HepG2 (cell line): ENCODE data around the gene BCL2L1. TPM values are rescaled to one million over a fixed set of nuclear protein-coding genes. Genes with fewer than 3 reads are reported as not detected.
A peak's percentile ranks its signal among the peaks of the same experiment; 100 is the strongest.

Source experiments
- ADNP ChIP-seq: sonication (generic); formaldehyde crosslinking; IDR thresholded peaks from 2 replicates; pipeline ENCODE4 v1.4.0; 2020; ENCODE audit warnings: missing genetic modification reagents
- AKAP8 ChIP-seq: sonication (generic); formaldehyde crosslinking; IDR thresholded peaks from 2 replicates; pipeline ENCODE4 v1.5.1; 2020; ENCODE audit warnings: mild to moderate bottlenecking, missing genetic modification reagents
- ATF3 ChIP-seq: sonication (generic); formaldehyde crosslinking; IDR thresholded peaks from 2 replicates; pipeline ENCODE4 v1.4.0; 2020; ENCODE audit warnings: missing genetic modification reagents
- CREB3 ChIP-seq: sonication (generic); formaldehyde crosslinking; IDR thresholded peaks from 2 replicates; pipeline ENCODE4 v1.5.0; 2020; ENCODE audit warnings: missing genetic modification reagents
- EP300 ChIP-seq, 3 experiments: sonication (generic) in 1 of 3; formaldehyde crosslinking in 1 of 3; IDR thresholded peaks; 2 replicates each; pipeline versions ENCODE4 v1.5.1 to v1.6.1; 2011 to 2020; ENCODE audit warnings: low read depth in 2 of 3, low read length in 2 of 3, borderline replicate concordance in 1 of 3, improper control_type of control experiment in 1 of 3, mild to moderate bottlenecking in 1 of 3, missing genetic modification reagents in 1 of 3, moderate library complexity in 1 of 3
- FOXK1 ChIP-seq: sonication (generic); formaldehyde crosslinking; IDR thresholded peaks from 2 replicates; pipeline ENCODE4 v1.4.0; 2020; ENCODE audit warnings: low read depth, missing genetic modification reagents, borderline replicate concordance
- JUND ChIP-seq: sonication (generic); formaldehyde crosslinking; IDR thresholded peaks from 2 replicates; pipeline ENCODE4 v1.8.0; 2022; ENCODE audit warnings: mild to moderate bottlenecking, missing genetic modification reagents
- NONO ChIP-seq, 2 experiments: fragments of 450-650 bp in 1 of 2; sonication (generic) in 1 of 2; formaldehyde crosslinking in 1 of 2; IDR thresholded peaks in 1 of 2; conservative IDR thresholded peaks in 1 of 2; 2 replicates each; pipeline versions ENCODE4 v1.6.1 to v1.8.0; 2017 to 2022; ENCODE audit warnings: mild to moderate bottlenecking in 1 of 2, missing genetic modification reagents in 1 of 2, moderate library complexity in 1 of 2
- NR2F1 ChIP-seq, 2 experiments: fragments of 450-650 bp in 1 of 2; formaldehyde crosslinking in 1 of 2; IDR thresholded peaks; 2 replicates each; pipeline versions ENCODE4 v1.5.0 to v1.6.1; 2016 to 2020; ENCODE audit warnings: mild to moderate bottlenecking in 1 of 2, missing compliant biosample characterization in 1 of 2, missing genetic modification reagents in 1 of 2, moderate library complexity in 1 of 2
- POGZ ChIP-seq: sonication (generic); formaldehyde crosslinking; IDR thresholded peaks from 2 replicates; pipeline ENCODE4 v1.4.0; 2020; ENCODE audit warnings: mild to moderate bottlenecking, missing genetic modification reagents
- POLR2AphosphoS2 ChIP-seq: IDR thresholded peaks from 2 replicates; pipeline ENCODE4 v1.6.1; 2011; ENCODE audit warnings: low read depth, low read length, improper control_type of control experiment
- ZNF136 ChIP-seq: sonication (generic); formaldehyde crosslinking; IDR thresholded peaks from 2 replicates; pipeline ENCODE4 v1.8.1; 2022; ENCODE audit warnings: low read depth, mild to moderate bottlenecking, moderate library complexity, missing genetic modification reagents
- ZNF234 ChIP-seq: sonication (generic); formaldehyde crosslinking; conservative IDR thresholded peaks from 2 replicates; pipeline ENCODE4 v1.5.1; 2020; ENCODE audit warnings: mild to moderate bottlenecking, missing genetic modification reagents
- ZNF235 ChIP-seq: sonication (generic); formaldehyde crosslinking; IDR thresholded peaks from 2 replicates; pipeline ENCODE4 v1.8.1; 2023; ENCODE audit warnings: mild to moderate bottlenecking, missing genetic modification reagents, borderline replicate concordance
- ZNF333 ChIP-seq: sonication (generic); formaldehyde crosslinking; IDR thresholded peaks from 2 replicates; pipeline ENCODE4 v1.4.0; 2020; ENCODE audit warnings: mild to moderate bottlenecking, missing genetic modification reagents, borderline replicate concordance
- ZNF546 ChIP-seq: sonication (generic); formaldehyde crosslinking; conservative IDR thresholded peaks from 2 replicates; pipeline ENCODE4 v1.8.1; 2023; ENCODE audit warnings: mild to moderate bottlenecking, missing genetic modification reagents
- ZNF768 ChIP-seq: sonication (generic); formaldehyde crosslinking; IDR thresholded peaks from 2 replicates; pipeline ENCODE4 v1.4.0; 2020; ENCODE audit warnings: missing genetic modification reagents
- polyA plus RNA-seq, 8 experiments: library from polyadenylated mRNA; depleted of rRNA in 3 of 8; stranded (reverse) in 7 of 8; unstranded in 1 of 8; fragments of >200 nt; fragmentation: Illumina TruSeq in 4 of 8; extraction: Trizol in 4 of 8; gene quantifications; 2 replicates each; pipeline versions ENCODE4 v1.2.1 to v1.2.3, GENCODE V29; 2011 to 2016; ENCODE audit warnings: low read depth in 4 of 8, missing spikeins in 1 of 8, mixed read lengths in 1 of 8; ENCODE audit not compliant: insufficient read depth in 1 of 8
- total RNA-seq, 5 experiments: library from RNA; depleted of rRNA; stranded (reverse); fragments of >200 nt; fragmentation: Illumina TruSeq; extraction: Trizol; gene quantifications; 2 replicates each; pipeline ENCODE4 v1.2.3, GENCODE V29; 2016; ENCODE audit warnings: low read depth in 1 of 5
- TF ChIP-seq, protein P1 (sequence below): sonication (generic); formaldehyde crosslinking; IDR thresholded peaks from 2 replicates; pipeline ENCODE4 v1.8.1; 2023; ENCODE audit warnings: mild to moderate bottlenecking, inconsistent platforms, moderate library complexity, missing genetic modification reagents, borderline replicate concordance
- TF ChIP-seq, protein P2 (sequence below): sonication (generic); formaldehyde crosslinking; IDR thresholded peaks from 2 replicates; pipeline ENCODE4 v1.8.0; 2022; ENCODE audit warnings: missing genetic modification reagents, mild to moderate bottlenecking, inconsistent platforms, borderline replicate concordance
- TF ChIP-seq, protein P3 (sequence below): sonication (generic); formaldehyde crosslinking; IDR thresholded peaks from 2 replicates; pipeline ENCODE4 v1.5.1; 2020; ENCODE audit warnings: missing genetic modification reagents, mild to moderate bottlenecking, borderline replicate concordance

The BCL2L1 gene
- total and polyA plus RNA-seq, 2 of the 13 experiments (the other 11 are each of a cell fraction or from before 2014, with no cell fraction given): 164 to 258 TPM

DNA sequence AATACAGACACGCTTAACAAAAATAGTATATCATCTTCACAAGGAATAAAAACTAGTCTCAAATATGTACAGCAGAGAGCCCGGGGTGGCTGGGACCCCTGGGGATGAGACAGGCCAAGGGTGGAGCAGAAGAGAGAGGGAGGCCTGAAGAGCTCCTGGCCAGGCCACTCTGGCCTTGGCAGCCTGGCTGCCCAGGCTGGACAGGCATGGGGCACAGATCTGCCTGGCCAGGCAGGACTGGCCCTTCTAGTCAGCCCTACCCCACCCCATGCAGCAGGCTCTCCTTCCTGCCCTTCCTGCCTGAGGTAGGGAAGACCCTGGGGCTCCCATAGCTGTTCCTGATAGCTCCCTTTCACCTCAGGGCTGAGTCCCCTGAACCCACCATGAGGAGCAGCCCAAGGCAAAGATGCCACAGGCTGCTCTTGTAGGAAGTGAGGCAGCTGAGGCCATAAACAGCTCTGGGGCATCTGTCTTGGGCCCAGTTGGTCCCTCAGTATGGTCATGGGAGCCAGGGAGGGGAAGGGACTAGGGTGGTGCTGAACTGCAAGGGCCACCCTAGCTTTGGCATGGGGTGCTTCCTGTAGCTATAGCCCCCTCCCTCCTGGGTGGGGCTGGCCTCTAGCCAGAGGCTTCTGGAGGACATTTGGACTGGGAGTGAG is 57.8 kb downstream of the BCL2L1 start (continued):
- TF ChIP-seq ADNP (CRISPR knock-in tag): no peak
- TF ChIP-seq POLR2AphosphoS2: 0 out of 2 replicates have a peak, but pooled peaks have one; percentile 64
- no peak; the same call in 1 of the 2 replicates for TF ChIP-seq ZNF768
- 0 out of 2 replicates have a peak, but pooled peaks have one; percentile 65 for TF ChIP-seq ZNF235 (CRISPR knock-in tag)
- TF ChIP-seq ATF3 (CRISPR knock-in tag): no peak
- no peak for TF ChIP-seq CREB3 (CRISPR knock-in tag)
- no peak for TF ChIP-seq ZNF136
- 0 out of 2 replicates have a peak, but pooled peaks have one; percentile 9 for TF ChIP-seq POGZ (CRISPR knock-in tag)
- no peak for TF ChIP-seq ZNF333 (CRISPR knock-in tag)
- TF ChIP-seq NR2F1 (CRISPR knock-in tag; IDR thresholded peaks at IDR 0.05): 0 out of 4 replicates have a peak, but pooled peaks of 1 of the 2 experiments have one; percentile 2
- no peak for TF ChIP-seq ZNF234 (CRISPR knock-in tag)
- TF ChIP-seq FOXK1 (CRISPR knock-in tag): peak; percentile 6; the same call in 1 of the 2 replicates
- TF ChIP-seq ZNF546 (CRISPR knock-in tag): 0 out of 2 replicates have a peak, but pooled peaks have one; percentile 36
- TF ChIP-seq NONO (IDR thresholded peaks at IDR 0.05): no peak
- peak; percentile 40; the same call in 1 of the 2 replicates for TF ChIP-seq NONO (CRISPR knock-in tag; conservative IDR thresholded peaks at IDR 0.05)
- no peak; a peak in 1 of 4 replicates for TF ChIP-seq EP300 (IDR thresholded peaks at IDR 0.05; ENCODE audit: low read depth in 2 of 2, low read length in 2 of 2)
- no peak for TF ChIP-seq EP300 (CRISPR knock-in tag; IDR thresholded peaks at IDR 0.05; ENCODE audit: borderline replicate concordance)
- TF ChIP-seq, protein P1, sequence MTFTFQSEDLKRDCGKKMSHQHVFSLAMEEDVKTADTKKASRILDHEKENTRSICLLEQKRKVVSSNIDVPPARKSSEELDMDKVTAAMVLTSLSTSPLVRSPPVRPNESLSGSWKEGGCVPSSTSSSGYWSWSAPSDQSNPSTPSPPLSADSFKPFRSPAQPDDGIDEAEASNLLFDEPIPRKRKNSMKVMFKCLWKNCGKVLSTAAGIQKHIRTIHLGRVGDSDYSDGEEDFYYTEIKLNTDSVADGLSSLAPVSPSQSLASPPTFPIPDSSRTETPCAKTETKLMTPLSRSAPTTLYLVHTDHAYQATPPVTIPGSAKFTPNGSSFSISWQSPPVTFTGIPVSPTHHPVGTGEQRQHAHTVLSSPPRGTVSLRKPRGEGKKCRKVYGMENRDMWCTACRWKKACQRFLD (CRISPR knock-in tag): no peak; the same call in 1 of the 2 replicates
- peak; percentile 7; the same call in 1 of the 2 replicates for TF ChIP-seq AKAP8 (CRISPR knock-in tag)
- TF ChIP-seq, protein P2, sequence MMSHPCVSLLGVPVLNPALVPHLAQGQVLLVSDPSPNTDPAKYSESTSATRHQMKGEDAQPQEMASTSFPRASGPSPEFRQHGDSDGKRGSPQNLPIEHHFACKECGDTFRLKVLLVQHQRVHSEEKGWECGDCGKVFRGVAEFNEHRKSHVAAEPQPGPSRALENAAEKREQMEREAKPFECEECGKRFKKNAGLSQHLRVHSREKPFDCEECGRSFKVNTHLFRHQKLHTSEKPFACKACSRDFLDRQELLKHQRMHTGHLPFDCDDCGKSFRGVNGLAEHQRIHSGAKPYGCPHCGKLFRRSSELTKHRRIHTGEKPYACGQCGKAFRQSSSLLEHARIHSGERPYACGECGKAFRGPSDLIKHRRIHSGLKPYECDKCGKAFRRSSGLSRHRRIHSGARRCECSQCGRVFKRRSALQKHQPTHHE (CRISPR knock-in tag): 0 out of 2 replicates have a peak, but pooled peaks have one; percentile 23
- TF ChIP-seq JUND: no peak
- TF ChIP-seq, protein P3, sequence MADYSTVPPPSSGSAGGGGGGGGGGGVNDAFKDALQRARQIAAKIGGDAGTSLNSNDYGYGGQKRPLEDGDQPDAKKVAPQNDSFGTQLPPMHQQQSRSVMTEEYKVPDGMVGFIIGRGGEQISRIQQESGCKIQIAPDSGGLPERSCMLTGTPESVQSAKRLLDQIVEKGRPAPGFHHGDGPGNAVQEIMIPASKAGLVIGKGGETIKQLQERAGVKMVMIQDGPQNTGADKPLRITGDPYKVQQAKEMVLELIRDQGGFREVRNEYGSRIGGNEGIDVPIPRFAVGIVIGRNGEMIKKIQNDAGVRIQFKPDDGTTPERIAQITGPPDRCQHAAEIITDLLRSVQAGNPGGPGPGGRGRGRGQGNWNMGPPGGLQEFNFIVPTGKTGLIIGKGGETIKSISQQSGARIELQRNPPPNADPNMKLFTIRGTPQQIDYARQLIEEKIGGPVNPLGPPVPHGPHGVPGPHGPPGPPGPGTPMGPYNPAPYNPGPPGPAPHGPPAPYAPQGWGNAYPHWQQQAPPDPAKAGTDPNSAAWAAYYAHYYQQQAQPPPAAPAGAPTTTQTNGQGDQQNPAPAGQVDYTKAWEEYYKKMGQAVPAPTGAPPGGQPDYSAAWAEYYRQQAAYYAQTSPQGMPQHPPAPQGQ (CRISPR knock-in tag): no peak
